Measurements from ENCODE around the gene PPM1D.

GRCh38 chr17:60565233-60565632, 34.8 kb upstream of the PPM1D start:
- no peak for TF ChIP-seq POLR2A (IDR thresholded peaks at IDR 0.05)
- TF ChIP-seq, protein P1, sequence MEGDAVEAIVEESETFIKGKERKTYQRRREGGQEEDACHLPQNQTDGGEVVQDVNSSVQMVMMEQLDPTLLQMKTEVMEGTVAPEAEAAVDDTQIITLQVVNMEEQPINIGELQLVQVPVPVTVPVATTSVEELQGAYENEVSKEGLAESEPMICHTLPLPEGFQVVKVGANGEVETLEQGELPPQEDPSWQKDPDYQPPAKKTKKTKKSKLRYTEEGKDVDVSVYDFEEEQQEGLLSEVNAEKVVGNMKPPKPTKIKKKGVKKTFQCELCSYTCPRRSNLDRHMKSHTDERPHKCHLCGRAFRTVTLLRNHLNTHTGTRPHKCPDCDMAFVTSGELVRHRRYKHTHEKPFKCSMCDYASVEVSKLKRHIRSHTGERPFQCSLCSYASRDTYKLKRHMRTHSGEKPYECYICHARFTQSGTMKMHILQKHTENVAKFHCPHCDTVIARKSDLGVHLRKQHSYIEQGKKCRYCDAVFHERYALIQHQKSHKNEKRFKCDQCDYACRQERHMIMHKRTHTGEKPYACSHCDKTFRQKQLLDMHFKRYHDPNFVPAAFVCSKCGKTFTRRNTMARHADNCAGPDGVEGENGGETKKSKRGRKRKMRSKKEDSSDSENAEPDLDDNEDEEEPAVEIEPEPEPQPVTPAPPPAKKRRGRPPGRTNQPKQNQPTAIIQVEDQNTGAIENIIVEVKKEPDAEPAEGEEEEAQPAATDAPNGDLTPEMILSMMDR (IDR thresholded peaks at IDR 0.05), result no peak

Data from thyroid gland (tissue), 4 donors.